OCI-LY7 (cell line): ENCODE measurements around the gene CDH15. TPM values are rescaled to one million over a fixed set of nuclear protein-coding genes. Genes with fewer than 3 reads are reported as not detected.

Experiments used
- BruUV-seq: library from RNA; stranded (reverse); fragments of 400-500 nt; replicated peaks from 2 replicates; lab custom pipeline; 2021; lab: Mats Ljungman, UMichigan
- CTCF ChIA-PET: fragments of 300-600 bp; sonication (Branson Sonifier 250); formaldehyde crosslinking; loops from one replicate; lab custom pipeline; 2022; ENCODE audit warnings: antibody characterized with exemption; ENCODE audit not compliant: unreplicated experiment; lab: Charles Lee
- POLR2A ChIA-PET: fragments of 300-600 bp; sonication (Branson Sonifier 250); formaldehyde crosslinking; loops from one replicate; lab custom pipeline; 2022; ENCODE audit warnings: antibody characterized with exemption; lab: Charles Lee
- DNase-seq: peaks from one replicate; pipeline ENCODE4 v3.0.0-alpha.2; 2015; ENCODE audit warnings: low spot score
- H2AFZ ChIP-seq: fragments of 200-600 bp; sonication (generic), shearing (Covaris generic); 2 replicates; pipeline ENCODE4 v1.6.1; 2014; ENCODE audit warnings: mild to moderate bottlenecking, antibody characterized with exemption, low read length, moderate library complexity
- H3K27ac ChIP-seq: fragments of 200-600 bp; sonication (generic); 2 replicates; pipeline ENCODE4 v1.5.1; 2014; ENCODE audit warnings: mixed run types, low read depth, mild to moderate bottlenecking, moderate library complexity, low read length, inconsistent platforms; ENCODE audit not compliant: poor library complexity, severe bottlenecking
- H3K36me3 ChIP-seq: fragments of 200-600 bp; sonication (generic); 2 replicates; pipeline ENCODE4 v1.6.1; 2014; ENCODE audit warnings: mild to moderate bottlenecking, antibody characterized with exemption, low read length, moderate library complexity, mixed read lengths; ENCODE audit not compliant: insufficient read depth
- H3K4me1 ChIP-seq: fragments of 200-600 bp; sonication (generic); 2 replicates; pipeline ENCODE4 v1.5.1; 2014; ENCODE audit warnings: mild to moderate bottlenecking, low read length; ENCODE audit not compliant: insufficient read depth, poor library complexity, severe bottlenecking
- H3K4me2 ChIP-seq: fragments of 200-600 bp; sonication (generic); 2 replicates; pipeline ENCODE4 v1.6.1; 2014; ENCODE audit warnings: mild to moderate bottlenecking, low read length
- H3K4me3 ChIP-seq: fragments of 200-600 bp; sonication (generic); 2 replicates; pipeline ENCODE4 v1.5.1; 2014; ENCODE audit warnings: mild to moderate bottlenecking, low read depth, low read length; ENCODE audit not compliant: poor library complexity, severe bottlenecking
- H3K79me2 ChIP-seq: fragments of 200-600 bp; sonication (generic); 2 replicates; pipeline ENCODE4 v1.6.1; 2016; ENCODE audit warnings: low read depth, mild to moderate bottlenecking, low read length, moderate library complexity, mixed read lengths; ENCODE audit not compliant: insufficient read depth
- H3K9me2 ChIP-seq: fragments of 200-600 bp; sonication (generic); 2 replicates; pipeline ENCODE4 v1.6.1; 2016; ENCODE audit warnings: mild to moderate bottlenecking, low read length, mixed read lengths; ENCODE audit not compliant: insufficient read depth
- H3K9me3 ChIP-seq: fragments of 200-600 bp; sonication (generic); 2 replicates; pipeline ENCODE4 v1.6.1; 2014; ENCODE audit warnings: mild to moderate bottlenecking, mixed run types, low read length, mixed read lengths
- H4K20me1 ChIP-seq: fragments of 200-600 bp; sonication (generic); 2 replicates; pipeline ENCODE4 v1.6.1; 2014; ENCODE audit warnings: mild to moderate bottlenecking, antibody characterized with exemption, low read length, moderate library complexity, mixed read lengths; ENCODE audit not compliant: insufficient read depth
- EZH2phosphoT487 ChIP-seq: fragments of 200-600 bp; sonication (generic); IDR thresholded peaks from 2 replicates; pipeline ENCODE4 v1.6.1; 2018; ENCODE audit warnings: low read depth, borderline replicate concordance, mild to moderate bottlenecking, mixed run types, antibody characterized with exemption, low read length, moderate library complexity, mixed read lengths
- intact Hi-C: fragments of 100-400 bp; cut with micrococcal nuclease; formaldehyde crosslinking; loops from one replicate; pipeline ENCODE4 v1.10.0; 2022; ENCODE audit not compliant: unreplicated experiment
- total RNA-seq, 2 experiments: library from RNA; depleted of rRNA in 1 of 2; stranded (reverse); fragments of >200 nt in 1 of 2; shearing (Covaris generic) in 1 of 2; gene quantifications; 2 replicates each; pipeline ENCODE4 v1.2.3, GENCODE V29; 2014 to 2022
- TF ChIP-seq, protein P1 (sequence below): fragments of 200-600 bp; sonication (generic); conservative IDR thresholded peaks from 2 replicates; pipeline ENCODE4 v1.5.1; 2014; ENCODE audit warnings: mild to moderate bottlenecking, antibody characterized with exemption, low read length, moderate library complexity, mixed read lengths

Gene CDH15
- total RNA-seq, 2 experiments from 2014 or later = not detected

GRCh38 chr16:89210904-89211515 is 39.5 kb downstream of the CDH15 start:
- Histone ChIP-seq H3K27ac (no peak overlapping the region), H3K36me3 (no peaks in the 10 kb centered on the region), H3K4me2 (no peak overlapping the region), H3K9me3 (no peaks in the 10 kb centered on the region), H3K4me1 (peaks cover 7% of the 10 kb centered on the region), H2AFZ (no peak overlapping the region), H3K9me2 (no peaks in the 10 kb centered on the region), H4K20me1 (no peaks in the 10 kb centered on the region), H3K4me3 (no peak overlapping the region), H3K79me2 (no peaks in the 10 kb centered on the region)
- POLR2A ChIA-PET = interaction anchor here (0.6 kb wide), 1 partner anchor 871 kb away, joined by 3 read pairs; no protein-coding TSS in a partner anchor
- BruUV-seq = no TSS peak
- no peak for DNase-seq
- CTCF ChIA-PET = no interaction called here
- TF ChIP-seq, protein P1, sequence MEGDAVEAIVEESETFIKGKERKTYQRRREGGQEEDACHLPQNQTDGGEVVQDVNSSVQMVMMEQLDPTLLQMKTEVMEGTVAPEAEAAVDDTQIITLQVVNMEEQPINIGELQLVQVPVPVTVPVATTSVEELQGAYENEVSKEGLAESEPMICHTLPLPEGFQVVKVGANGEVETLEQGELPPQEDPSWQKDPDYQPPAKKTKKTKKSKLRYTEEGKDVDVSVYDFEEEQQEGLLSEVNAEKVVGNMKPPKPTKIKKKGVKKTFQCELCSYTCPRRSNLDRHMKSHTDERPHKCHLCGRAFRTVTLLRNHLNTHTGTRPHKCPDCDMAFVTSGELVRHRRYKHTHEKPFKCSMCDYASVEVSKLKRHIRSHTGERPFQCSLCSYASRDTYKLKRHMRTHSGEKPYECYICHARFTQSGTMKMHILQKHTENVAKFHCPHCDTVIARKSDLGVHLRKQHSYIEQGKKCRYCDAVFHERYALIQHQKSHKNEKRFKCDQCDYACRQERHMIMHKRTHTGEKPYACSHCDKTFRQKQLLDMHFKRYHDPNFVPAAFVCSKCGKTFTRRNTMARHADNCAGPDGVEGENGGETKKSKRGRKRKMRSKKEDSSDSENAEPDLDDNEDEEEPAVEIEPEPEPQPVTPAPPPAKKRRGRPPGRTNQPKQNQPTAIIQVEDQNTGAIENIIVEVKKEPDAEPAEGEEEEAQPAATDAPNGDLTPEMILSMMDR = no peak
- TF ChIP-seq EZH2phosphoT487 = no peak
- intact Hi-C loops = no loop called here

GRCh38 chr16:89216315-89217137 is 45.0 kb downstream of the CDH15 start:
- DNase-seq = peak; percentile 81
- no TSS peak for BruUV-seq
- H3K36me3 ChIP-seq = peaks cover 4% of the 10 kb centered on the region; the same call in 1 of the 2 replicates
- H3K79me2 ChIP-seq = peaks cover 11% of the 10 kb centered on the region; the same call in 1 of the 2 replicates
- ChIA-PET CTCF (no interaction called here), POLR2A (no interaction called here)
- peak overlapping the region; percentile 90 for H3K4me2 ChIP-seq
- H3K27ac ChIP-seq = peak overlapping the region; percentile 63
- H2AFZ ChIP-seq = peak overlapping the region; percentile 86; the same call in 1 of the 2 replicates
- no peak for TF ChIP-seq EZH2phosphoT487
- TF ChIP-seq, protein P1 = peak; percentile 94
- no peaks in the 10 kb centered on the region; the same call in 1 of the 2 replicates for H4K20me1 ChIP-seq
- no peaks in the 10 kb centered on the region for H3K9me3 ChIP-seq
- H3K9me2 ChIP-seq = no peaks in the 10 kb centered on the region
- intact Hi-C loops = loop anchor here (1.0 to 5.0 kb wide), 3 partner anchors 46 to 479 kb away; partner anchors contain the start of gene CDH15
- H3K4me3 ChIP-seq = peak overlapping the region; percentile 99
- peaks cover 5% of the 10 kb centered on the region for H3K4me1 ChIP-seq
